MCF 10A (cell line): ENCODE results near the gene NELFCD. TPM values are rescaled to one million over a fixed set of nuclear protein-coding genes. Genes with fewer than 3 reads are reported as not detected.
"Not testable (repeated sequence)": the region's sequence is repeated elsewhere in the genome, so short reads cannot be mapped to it uniquely, and the experiment has no call there.

Source experiments
- BruUV-seq: library from RNA; stranded (reverse); fragments of 400-500 nt; replicated peaks from 2 replicates; lab custom pipeline; 2021; lab: Mats Ljungman, UMichigan
- CTCF ChIA-PET: fragments of 300-600 bp; sonication (Branson Sonifier 250); formaldehyde crosslinking; extraction: SDS; loops from one replicate; lab custom pipeline; 2021; ENCODE audit warnings: antibody characterized with exemption, inconsistent platforms; lab: Yijun Ruan, JAX
- POLR2A ChIA-PET: fragments of 300-600, 350-650 bp; sonication (Branson Sonifier 250); formaldehyde crosslinking; extraction: SDS; loops from one replicate; lab custom pipeline; 2020; ENCODE audit warnings: antibody characterized with exemption, inconsistent platforms; lab: Yijun Ruan, JAX
- DNase-seq: peaks from one replicate; pipeline ENCODE4 v3.0.0-alpha.2; 2018; ENCODE audit not compliant: unreplicated experiment
- H3K27ac Mint-ChIP-seq: one replicate; pipeline ENCODE4 v1.8.0; 2022; ENCODE audit warnings: mild to moderate bottlenecking, low read depth, mixed read lengths; ENCODE audit not compliant: unreplicated experiment
- H3K27me3 Mint-ChIP-seq: one replicate; pipeline ENCODE4 v1.8.0; 2022; ENCODE audit warnings: mixed read lengths; ENCODE audit not compliant: insufficient read depth, unreplicated experiment
- H3K36me3 Mint-ChIP-seq: one replicate; pipeline ENCODE4 v1.8.0; 2022; ENCODE audit warnings: mild to moderate bottlenecking, moderate library complexity, mixed read lengths; ENCODE audit not compliant: insufficient read depth, unreplicated experiment
- H3K4me1 Mint-ChIP-seq: one replicate; pipeline ENCODE4 v1.8.0; 2022; ENCODE audit warnings: mixed read lengths; ENCODE audit not compliant: insufficient read depth, unreplicated experiment
- H3K4me3 Mint-ChIP-seq: one replicate; pipeline ENCODE4 v1.8.0; 2022; ENCODE audit warnings: mild to moderate bottlenecking, moderate library complexity, mixed read lengths; ENCODE audit not compliant: unreplicated experiment
- H3K9me3 Mint-ChIP-seq: one replicate; pipeline ENCODE4 v1.8.0; 2022; ENCODE audit warnings: mixed read lengths; ENCODE audit not compliant: unreplicated experiment
- intact Hi-C: fragments of 100-400 bp; cut with micrococcal nuclease; formaldehyde crosslinking; loops from 2 replicates; pipeline ENCODE4 v1.14.1; 2022
- total RNA-seq: library from RNA; stranded (reverse); gene quantifications from 2 replicates; pipeline ENCODE4 v1.2.3, GENCODE V29; 2022
- TF ChIP-seq, protein P1 (sequence below): fragments of 200-600 bp; IDR thresholded peaks from one replicate; pipeline ENCODE4 v1.8.0; 2022; ENCODE audit warnings: antibody characterized with exemption, mild to moderate bottlenecking; ENCODE audit not compliant: unreplicated experiment

NELFCD gene
- total RNA-seq, 1 experiment from 2014 or later: 79.8 TPM

DNA sequence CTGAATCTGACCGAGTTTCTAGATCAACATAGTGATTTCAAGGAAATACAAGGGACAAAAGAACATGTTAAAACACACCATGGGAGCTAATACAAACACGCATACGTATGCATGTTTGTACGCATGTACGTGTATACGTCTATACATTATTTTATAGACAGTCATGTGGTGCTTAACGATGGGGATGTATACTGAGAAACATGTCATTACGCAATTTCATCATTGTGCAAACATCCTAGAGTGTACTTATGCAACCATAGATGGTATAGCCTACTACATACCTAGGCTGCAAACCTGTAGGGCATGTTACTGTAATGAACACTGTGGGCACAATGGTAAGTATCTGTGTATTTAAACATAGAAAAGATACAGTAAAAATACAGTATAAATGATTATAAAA, 25.0 kb upstream of the NELFCD start:
- TF ChIP-seq, protein P1, sequence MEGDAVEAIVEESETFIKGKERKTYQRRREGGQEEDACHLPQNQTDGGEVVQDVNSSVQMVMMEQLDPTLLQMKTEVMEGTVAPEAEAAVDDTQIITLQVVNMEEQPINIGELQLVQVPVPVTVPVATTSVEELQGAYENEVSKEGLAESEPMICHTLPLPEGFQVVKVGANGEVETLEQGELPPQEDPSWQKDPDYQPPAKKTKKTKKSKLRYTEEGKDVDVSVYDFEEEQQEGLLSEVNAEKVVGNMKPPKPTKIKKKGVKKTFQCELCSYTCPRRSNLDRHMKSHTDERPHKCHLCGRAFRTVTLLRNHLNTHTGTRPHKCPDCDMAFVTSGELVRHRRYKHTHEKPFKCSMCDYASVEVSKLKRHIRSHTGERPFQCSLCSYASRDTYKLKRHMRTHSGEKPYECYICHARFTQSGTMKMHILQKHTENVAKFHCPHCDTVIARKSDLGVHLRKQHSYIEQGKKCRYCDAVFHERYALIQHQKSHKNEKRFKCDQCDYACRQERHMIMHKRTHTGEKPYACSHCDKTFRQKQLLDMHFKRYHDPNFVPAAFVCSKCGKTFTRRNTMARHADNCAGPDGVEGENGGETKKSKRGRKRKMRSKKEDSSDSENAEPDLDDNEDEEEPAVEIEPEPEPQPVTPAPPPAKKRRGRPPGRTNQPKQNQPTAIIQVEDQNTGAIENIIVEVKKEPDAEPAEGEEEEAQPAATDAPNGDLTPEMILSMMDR: no peak
- ChIA-PET POLR2A (interaction anchor here (0.7 to 1.2 kb wide), 2 partner anchors 13 to 76 kb away, joined by 3 to 6 read pairs; partner anchors contain the start of gene ATP5F1E), CTCF (interaction anchor here (0.6 to 1.1 kb wide), 4 partner anchors 15 to 76 kb away, joined by 3 to 4 read pairs (median 4); partner anchors contain the start of gene ATP5F1E)
- Mint-ChIP-seq H3K9me3 (no peaks in the 10 kb centered on the region), H3K4me3 (no peak overlapping the region), H3K27me3 (peaks cover 20% of the 10 kb centered on the region), H3K36me3 (no peaks in the 10 kb centered on the region), H3K27ac (no peak overlapping the region), H3K4me1 (no peaks in the 10 kb centered on the region)
- DNase-seq: peak; percentile 74
- no TSS peak for BruUV-seq
- intact Hi-C loops: no loop called here

- DNase-seq: no peak
- BruUV-seq: no TSS peak
- Mint-ChIP-seq H3K27me3 (peaks cover 34% of the 10 kb centered on the region), H3K9me3 (no peaks in the 10 kb centered on the region), H3K36me3 (no peaks in the 10 kb centered on the region), H3K27ac (no peak overlapping the region), H3K4me1 (no peaks in the 10 kb centered on the region), H3K4me3 (no peak overlapping the region)
- CTCF ChIA-PET: interaction anchor here (0.6 to 0.7 kb wide), 2 partner anchors 493 to 706 kb away, joined by 3 to 4 read pairs; no protein-coding TSS in a partner anchor
- TF ChIP-seq, protein P1: no peak
- intact Hi-C loops: no loop called here
- POLR2A ChIA-PET: no interaction called here
Measured at GRCh38 chr20:58959652-58960051, 21.4 kb upstream of the NELFCD start.

- intact Hi-C loops: no loop called here
- Mint-ChIP-seq H3K27me3 (peaks cover 58% of the 10 kb centered on the region), H3K4me3 (no peak overlapping the region), H3K27ac (no peak overlapping the region), H3K4me1 (no peaks in the 10 kb centered on the region), H3K36me3 (no peaks in the 10 kb centered on the region), H3K9me3 (no peaks in the 10 kb centered on the region)
- TF ChIP-seq, protein P1: peak; percentile 15
- peak; percentile 21 for DNase-seq
- POLR2A ChIA-PET: no interaction called here
- CTCF ChIA-PET: interaction anchor here (0.5 kb wide), 1 partner anchor 87 kb away, joined by 3 read pairs; no protein-coding TSS in a partner anchor
- BruUV-seq: no TSS peak
Measured at GRCh38 chr20:58963060-58963584, 17.9 kb upstream of the NELFCD start.

- peaks cover 66% of the 10 kb centered on the region for H3K27me3 Mint-ChIP-seq
- H3K27ac Mint-ChIP-seq, POLR2A ChIA-PET, H3K36me3 Mint-ChIP-seq, BruUV-seq, DNase-seq, H3K4me1 Mint-ChIP-seq, H3K9me3 Mint-ChIP-seq, intact Hi-C loops, H3K4me3 Mint-ChIP-seq: not testable (repeated sequence)
- CTCF ChIA-PET: interaction anchor here (0.5 kb wide), 1 partner anchor 88 kb away, joined by 3 read pairs; no protein-coding TSS in a partner anchor
Measured at GRCh38 chr20:58963922-58964321, 17.1 kb upstream of the NELFCD start.
